PC-3 (cell line): ENCODE measurements around the gene NEAT1.

Experiments
- CTCF ChIP-seq: fragments of 300-600 bp; sonication (generic); conservative IDR thresholded peaks from 2 replicates; pipeline ENCODE4 v1.5.1; 2017; ENCODE audit warnings: antibody characterized with exemption, low read depth, mild to moderate bottlenecking, low read length
- EZH2 ChIP-seq: fragments of 300-600 bp; sonication (generic); IDR thresholded peaks from one replicate; pipeline ENCODE4 v1.6.1; 2017; ENCODE audit warnings: antibody characterized with exemption, mild to moderate bottlenecking, low read length; ENCODE audit not compliant: unreplicated experiment
- EZH2phosphoT487 ChIP-seq: fragments of 300-600 bp; sonication (generic); IDR thresholded peaks from 2 replicates; pipeline ENCODE4 v1.6.1; 2018; ENCODE audit warnings: mild to moderate bottlenecking, antibody characterized with exemption, low read length, borderline replicate concordance

GRCh38 chr11:65416341-65416824, 6.2 kb upstream of the NEAT1 start:
- TF ChIP-seq CTCF (peak; percentile 96), EZH2 (no peak), EZH2phosphoT487 (no peak)
